Astrocyte of the spinal cord (primary cell): ENCODE results near the gene POLR3H.
"Not testable (repeated sequence)": the region's sequence is repeated elsewhere in the genome, so short reads cannot be mapped to it uniquely, and the experiment has no call there.

Experiments
- DNase-seq: peaks from one replicate; pipeline ENCODE4 v3.0.0; 2011; ENCODE audit warnings: low read depth, low spot score
- H3K4me3 ChIP-seq: 2 replicates; pipeline ENCODE4 v1.5.1; 2011; ENCODE audit warnings: low read depth, mild to moderate bottlenecking, low read length, moderate library complexity
- in situ Hi-C: cut with HindIII; loops from 2 replicates; pipeline ENCODE4 v1.10.0; 2017; ENCODE audit warnings: low sequenced_read_pairs
- TF ChIP-seq, protein P1 (sequence below): IDR thresholded peaks from 2 replicates; pipeline ENCODE4 v1.5.1; 2012; ENCODE audit warnings: low read depth, mild to moderate bottlenecking, low read length, inconsistent platforms

Gene POLR3H

DNA sequence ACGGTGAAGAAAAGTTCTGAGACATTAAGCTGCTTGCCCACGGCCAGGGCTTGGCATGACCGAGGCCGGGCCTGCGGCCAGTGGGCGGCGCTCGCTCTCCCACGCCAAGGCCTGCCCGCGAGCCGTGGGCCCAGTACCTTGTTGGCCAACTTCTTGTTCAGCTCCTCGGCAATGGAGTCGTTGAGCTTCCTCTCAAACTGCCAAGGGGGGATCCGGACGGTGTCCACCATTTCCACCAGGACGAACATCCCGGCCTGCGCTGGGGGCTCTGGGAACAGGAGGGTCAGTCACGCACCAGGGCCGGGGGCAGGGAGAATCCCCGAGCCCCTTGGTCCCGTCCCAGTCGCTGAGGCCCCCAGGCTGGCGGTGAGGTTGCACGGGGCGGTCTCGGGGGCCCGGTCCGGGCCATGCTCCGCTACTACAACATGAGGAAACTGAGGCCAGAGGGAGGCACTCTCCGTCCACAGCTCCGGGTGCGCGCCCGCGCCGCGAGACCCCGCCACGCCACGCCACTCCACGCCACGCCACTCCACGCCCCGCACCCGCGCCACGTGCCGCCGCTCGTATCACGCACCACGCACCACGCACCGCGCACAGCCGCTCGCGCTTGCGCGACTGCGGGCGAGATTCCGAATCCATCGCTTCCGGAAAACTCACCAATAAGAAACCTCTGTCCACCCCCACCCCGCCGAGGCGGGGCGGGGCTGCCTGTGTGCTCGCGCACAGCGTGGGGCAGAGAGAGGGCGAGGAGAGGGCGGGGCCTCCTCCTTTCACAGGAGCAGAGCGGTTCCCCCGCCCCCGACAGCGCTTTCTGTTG, at the start of gene POLR3H:
TSS of gene POLR3H (minus strand) at position 617 of the 817 bp plus-strand sequence. CDS start at position 248, 369 bp downstream.
- in situ Hi-C loops = no loop called here
- TF ChIP-seq, protein P1, sequence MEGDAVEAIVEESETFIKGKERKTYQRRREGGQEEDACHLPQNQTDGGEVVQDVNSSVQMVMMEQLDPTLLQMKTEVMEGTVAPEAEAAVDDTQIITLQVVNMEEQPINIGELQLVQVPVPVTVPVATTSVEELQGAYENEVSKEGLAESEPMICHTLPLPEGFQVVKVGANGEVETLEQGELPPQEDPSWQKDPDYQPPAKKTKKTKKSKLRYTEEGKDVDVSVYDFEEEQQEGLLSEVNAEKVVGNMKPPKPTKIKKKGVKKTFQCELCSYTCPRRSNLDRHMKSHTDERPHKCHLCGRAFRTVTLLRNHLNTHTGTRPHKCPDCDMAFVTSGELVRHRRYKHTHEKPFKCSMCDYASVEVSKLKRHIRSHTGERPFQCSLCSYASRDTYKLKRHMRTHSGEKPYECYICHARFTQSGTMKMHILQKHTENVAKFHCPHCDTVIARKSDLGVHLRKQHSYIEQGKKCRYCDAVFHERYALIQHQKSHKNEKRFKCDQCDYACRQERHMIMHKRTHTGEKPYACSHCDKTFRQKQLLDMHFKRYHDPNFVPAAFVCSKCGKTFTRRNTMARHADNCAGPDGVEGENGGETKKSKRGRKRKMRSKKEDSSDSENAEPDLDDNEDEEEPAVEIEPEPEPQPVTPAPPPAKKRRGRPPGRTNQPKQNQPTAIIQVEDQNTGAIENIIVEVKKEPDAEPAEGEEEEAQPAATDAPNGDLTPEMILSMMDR = peak; percentile 71
- DNase-seq = peak; percentile 99
- peak within 1 kb of the TSS; percentile 89 for H3K4me3 ChIP-seq

DNA sequence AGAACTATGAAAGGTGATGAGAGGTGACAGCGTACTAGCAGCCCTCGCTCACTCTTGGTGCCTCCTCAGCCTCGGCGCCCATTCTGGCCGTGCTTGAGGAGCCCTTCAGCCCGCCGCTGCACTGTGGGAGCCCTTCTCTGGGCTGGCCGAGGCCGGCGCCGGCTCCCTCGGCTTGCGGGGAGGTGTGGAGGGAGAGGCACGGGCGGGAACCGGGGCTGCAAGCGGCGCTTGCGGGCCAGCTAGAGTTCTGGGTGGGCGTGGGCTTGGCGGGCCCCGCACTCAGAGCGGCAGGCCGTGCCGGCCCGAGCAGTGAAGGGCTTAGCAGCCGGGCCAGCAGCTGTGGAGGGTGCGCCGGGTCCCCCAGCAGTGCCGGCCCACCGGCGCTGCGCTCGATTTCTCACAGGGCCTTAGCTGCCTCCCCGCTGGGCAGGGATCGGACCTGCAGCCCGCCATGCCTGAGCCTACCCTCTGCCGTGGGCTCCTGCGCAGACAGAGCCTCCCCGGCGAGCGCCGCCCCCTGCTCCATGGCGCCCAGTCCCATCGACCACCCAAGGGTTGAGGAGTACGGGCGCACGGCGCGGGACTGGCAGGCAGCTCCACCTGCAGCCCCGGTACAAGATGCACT, 49.2 kb upstream of the POLR3H start:
- H3K4me3 ChIP-seq, in situ Hi-C loops, DNase-seq: not testable (repeated sequence)

DNA sequence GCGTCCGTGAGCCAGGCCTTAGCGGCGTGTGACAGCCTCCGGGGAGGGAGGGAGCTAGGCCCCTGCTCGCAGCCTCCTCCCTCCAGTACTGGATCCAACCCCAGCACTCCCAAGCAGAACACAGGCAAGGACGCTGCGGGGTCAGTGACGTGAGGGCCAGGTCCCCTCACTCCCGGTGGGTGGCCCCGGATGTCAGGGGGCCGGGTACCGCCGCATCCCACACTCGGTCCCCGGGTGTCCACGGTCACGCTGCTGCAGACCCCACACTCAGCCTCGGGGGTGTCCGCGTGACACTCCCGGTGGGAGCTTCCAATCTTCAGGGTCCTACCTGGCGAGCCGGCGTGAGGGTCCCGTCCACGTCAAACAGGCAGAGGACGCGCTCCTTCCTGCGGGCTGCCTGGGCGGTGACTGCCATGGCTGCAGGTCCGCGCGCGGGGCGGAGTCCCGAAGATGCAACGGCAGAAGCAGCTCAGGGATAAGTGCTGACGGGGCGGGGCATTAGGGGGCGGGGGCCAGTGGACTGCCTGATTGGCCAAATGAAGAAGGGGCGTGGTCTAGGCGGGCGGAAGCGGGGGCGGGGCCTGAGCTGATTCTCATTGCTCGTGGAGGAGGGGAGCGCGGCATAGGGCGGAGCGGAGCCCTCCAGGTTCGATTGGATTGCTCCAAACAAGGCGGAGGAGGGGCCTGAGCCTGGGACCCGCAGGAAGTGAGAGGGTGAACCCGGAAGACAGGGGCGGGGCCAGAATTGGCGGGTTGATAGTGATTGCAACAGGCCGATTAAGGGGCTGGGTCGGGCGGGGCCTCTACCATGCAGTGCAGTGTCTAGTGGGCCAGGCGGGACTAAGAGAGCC, 45.3 kb upstream of the POLR3H start, which contains the start of gene PMM1:
TSS of gene PMM1 (minus strand) at position 450 of the 851 bp plus-strand sequence. CDS start at position 415, 35 bp downstream.
- peak; percentile 100 for DNase-seq
- H3K4me3 ChIP-seq = peak within 1 kb of the TSS; percentile 93
- TF ChIP-seq, protein P1 = no peak
- in situ Hi-C loops = no loop called here

GRCh38 chr22:41587347-41587723, 43.1 kb upstream of the POLR3H start:
- DNase-seq = no peak
- no peak overlapping the region for H3K4me3 ChIP-seq
- in situ Hi-C loops = no loop called here
- TF ChIP-seq, protein P1 = no peak

GRCh38 chr22:41585898-41586297, 41.6 kb upstream of the POLR3H start:
- in situ Hi-C loops = no loop called here
- no peak overlapping the region for H3K4me3 ChIP-seq
- no peak for DNase-seq

GRCh38 chr22:41584881-41585280, 40.6 kb upstream of the POLR3H start:
- H3K4me3 ChIP-seq = no peak overlapping the region
- DNase-seq = no peak
- in situ Hi-C loops = no loop called here
- TF ChIP-seq, protein P1 = no peak

More at GRCh38 chr22:41585898-41586297, 41.6 kb upstream of the POLR3H start:
- TF ChIP-seq, protein P1 = no peak
